GM21381 (cell line): ENCODE measurements around the gene CSTA.
"Not testable (repeated sequence)": the region's sequence is repeated elsewhere in the genome, so short reads cannot be mapped to it uniquely, and the experiment has no call there.

Experiments used
- ATAC-seq: cut with Tn5 transposase; IDR thresholded peaks from one replicate; pipeline ENCODE4 v1.9.1; 2021; ENCODE audit warnings: mild to moderate bottlenecking, moderate library complexity; ENCODE audit not compliant: unreplicated experiment

CSTA gene

DNA sequence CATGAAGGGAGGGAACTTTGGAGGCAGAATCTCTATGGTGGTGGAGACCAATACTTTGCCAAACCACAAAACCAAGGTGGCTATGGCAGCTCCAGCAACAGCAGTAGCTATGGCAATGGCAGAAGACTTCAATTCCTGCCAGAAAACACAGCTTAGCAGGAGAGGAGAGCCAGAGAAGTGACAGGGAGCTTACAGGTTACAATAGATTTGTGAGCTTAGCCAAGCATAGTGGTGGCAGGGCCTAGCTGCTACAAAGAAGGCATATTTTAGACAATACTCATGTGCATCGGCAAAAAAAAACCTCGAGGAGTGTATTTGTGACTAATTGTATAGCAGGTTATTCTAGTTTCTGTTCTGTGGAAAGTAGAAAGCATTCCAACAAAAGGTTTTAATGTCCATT lies 6.4 kb upstream of the CSTA start:
- ATAC-seq = no peak

DNA sequence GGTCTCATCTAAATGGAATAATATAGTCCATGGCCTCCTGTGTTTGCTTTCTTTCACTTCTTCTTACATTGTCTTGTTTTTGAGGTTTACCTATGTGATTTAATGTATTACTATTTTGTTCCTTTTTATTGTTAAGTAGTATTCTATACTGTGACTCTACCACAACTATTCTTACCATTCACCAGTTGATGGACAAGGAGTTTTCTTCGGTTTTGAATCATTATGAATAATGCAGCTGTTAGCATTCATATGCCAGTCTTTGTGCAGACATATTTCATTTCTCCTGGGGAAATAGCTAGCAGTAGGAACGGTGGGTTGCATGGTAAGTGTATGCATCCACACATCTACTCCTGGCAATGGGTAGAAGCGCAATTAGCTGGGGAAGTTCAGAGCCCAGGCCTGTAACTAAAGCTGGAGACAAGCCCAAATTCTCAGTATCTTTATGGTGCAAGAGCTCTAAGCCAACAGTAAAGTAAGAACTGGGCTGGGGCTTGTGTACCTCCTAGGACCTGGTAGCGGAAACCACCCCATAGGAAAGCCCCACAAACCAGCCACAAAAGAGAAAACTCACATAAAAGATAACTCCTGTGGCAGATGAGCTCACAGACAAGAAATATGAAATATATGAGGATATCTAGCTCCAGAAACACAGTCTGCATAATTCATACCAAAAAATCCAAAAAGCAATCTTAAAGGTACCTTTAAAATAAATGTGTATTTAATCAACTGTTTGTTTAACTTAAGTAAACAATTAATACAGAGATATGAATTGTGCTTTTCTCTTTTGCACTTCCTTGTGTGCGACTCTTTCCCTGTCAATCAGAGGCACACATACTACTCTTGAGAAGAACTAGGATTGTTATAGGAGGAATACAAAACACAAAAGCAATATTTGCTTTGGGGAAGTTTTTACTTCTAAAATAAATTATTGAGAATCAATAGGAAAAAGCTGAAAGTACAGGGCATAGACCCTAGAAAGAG lies 2.7 kb upstream of the CSTA start:
- ATAC-seq = no peak

DNA sequence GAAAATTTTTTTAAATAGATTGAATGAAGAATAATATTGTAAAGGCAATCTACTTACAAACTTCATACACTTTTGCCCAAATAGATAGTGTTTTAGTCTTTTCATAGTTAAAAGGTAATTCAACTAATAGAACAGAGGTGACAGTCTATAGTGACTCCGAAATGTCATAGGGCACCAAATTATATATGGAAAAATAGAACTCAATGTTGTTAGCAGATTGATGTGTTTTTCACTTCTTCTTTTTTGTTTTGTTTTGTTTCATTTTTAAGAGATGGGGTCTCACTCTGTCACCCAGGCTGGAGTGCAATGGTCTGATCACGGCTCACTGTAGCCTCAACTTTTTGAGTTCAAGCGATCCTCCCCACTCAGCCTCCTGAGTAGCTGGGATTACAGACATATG lies 721 bp downstream of the CSTA start:
- ATAC-seq = no peak

DNA sequence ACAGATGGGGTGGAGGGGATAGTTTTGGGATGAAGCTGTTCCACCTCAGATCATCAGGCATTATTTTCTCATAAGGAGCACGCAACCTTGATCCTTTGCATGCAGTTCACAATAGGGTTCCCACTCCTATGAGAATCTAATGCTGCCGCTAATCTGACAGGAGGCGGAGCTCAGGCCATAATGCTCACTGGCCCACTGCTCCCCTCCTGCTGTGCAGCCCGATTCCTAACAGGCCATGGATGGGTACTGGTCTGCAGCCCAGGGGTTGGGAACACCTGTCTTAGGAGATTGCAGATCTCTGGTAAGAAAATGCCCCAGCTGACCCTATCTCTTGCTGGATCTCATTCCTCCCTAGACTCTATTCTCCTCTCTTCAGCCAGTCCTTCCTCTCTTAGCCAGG lies 6.8 kb downstream of the CSTA start:
- ATAC-seq = no peak

DNA sequence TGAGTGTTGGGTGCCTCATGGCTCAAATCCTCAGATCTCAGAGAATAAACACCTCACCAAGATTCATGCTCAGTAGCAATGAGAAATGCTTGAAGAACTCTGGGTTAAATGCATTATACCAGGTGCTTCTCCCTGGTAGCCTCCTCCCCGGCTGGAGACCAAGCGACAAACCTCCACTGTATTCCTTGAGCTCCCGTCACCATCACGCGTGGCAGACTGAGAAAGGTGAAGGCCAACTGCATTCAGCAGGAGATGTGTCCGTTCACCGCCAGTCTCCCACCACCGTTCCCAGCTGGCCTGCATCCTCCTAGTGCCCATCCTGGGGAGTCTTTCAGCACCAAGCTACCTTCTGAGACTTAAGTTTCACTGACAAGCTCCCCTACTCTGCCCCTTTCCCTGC lies 7.5 kb downstream of the CSTA start:
- no peak for ATAC-seq

DNA sequence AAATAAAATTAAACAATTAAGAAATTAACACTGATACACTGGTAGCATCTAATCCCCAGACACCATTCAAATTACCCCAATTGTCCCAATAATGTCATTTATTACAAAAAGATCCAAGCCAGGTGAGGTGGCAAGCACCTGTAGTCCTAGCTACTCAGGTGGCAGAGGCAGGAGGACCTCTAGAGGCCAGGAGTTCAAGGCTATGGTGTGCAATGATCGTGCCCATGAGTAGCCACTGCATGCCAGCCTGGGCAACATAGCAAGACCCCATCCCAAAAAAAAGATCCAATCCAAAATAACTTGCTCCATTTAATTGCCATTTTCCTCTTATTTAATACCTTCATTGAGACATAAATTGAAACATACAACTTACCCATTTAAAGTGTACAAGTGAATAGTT lies 17.8 kb downstream of the CSTA start:
- ATAC-seq = no peak

DNA sequence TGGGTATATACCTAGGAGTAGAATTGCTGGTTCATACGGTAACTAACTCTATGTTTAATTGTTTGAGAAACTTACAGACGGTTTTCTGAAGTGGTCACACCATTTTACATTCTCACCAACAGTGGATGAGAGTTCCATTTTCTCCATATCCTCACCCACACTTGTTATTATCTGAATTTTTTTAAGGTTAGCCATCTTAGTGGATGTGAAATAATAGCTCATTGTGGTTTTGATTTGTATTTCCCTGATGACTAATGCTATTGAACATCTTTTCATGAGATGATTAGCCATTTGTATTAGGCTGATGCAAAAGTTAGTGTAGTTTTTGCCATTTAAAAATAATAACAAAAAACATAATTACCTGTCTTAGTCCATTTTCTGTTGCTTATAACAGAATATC lies 18.6 kb downstream of the CSTA start:
- ATAC-seq = no peak

DNA sequence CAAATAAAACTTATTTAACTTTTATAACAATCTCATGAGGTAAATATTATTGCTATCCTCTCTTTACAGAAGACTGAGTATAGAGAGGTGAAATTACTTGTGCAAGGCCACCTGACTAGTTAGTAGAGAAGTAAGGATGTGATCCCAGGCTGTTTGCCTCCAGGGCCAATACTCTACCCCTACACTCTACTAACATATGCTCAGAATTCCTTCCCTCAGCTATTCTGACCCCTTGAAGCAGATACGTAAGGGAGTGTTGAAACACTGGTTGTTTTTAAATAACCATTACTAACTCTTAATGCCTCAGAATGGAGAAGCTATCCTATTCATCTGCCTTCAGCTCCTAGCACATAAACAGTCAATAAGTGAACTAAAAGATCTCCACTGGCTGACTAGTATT lies 24.1 kb downstream of the CSTA start:
- no peak for ATAC-seq

DNA sequence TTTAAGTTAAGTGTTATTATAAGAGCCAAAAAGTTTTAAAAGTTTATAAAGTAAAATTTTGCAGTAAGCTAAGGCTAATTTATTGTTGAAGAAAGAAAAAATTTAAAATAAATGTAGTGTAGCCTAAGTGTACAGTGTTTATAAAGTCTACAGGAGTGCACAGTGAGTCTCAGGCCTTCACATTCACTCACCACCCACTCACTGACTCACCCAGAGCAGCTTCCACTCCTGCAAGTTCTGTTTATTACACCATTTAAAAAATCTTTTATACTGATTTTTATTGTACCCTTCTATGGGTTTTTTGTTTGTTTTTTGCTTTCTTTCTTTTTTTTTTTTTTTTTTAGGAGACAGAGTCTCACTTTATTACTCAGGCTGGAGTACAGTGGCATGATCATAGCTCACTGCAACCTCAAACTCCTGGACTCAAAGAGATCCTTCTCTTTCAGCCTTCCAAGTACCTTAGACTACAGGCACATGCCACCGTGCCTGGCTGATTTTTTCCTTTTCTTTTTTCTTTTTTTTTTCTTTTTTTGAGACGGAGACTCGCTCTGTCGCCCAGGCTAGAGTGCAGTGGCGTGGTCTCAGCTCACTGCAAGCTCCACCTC lies 25.9 kb downstream of the CSTA start:
- ATAC-seq = no peak

DNA sequence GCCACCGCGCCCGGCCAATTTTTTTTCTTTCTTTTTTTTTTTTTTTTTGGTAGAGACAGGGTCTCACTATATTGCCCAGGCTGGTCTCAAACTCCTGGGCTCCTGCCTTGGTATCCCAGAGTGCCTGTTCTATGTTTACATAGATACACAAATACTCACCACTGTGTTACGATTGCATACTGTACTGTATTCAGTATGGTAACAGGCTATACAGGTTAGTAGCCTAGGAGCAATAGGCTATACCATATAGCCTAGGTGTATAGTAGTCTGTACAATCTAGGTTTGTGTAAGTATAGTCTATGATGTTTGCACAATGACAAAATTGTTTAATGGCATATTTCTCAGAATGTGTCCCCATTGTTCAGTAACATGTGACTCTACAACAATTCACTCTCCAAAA lies 26.6 kb downstream of the CSTA start:
- ATAC-seq = no peak

DNA sequence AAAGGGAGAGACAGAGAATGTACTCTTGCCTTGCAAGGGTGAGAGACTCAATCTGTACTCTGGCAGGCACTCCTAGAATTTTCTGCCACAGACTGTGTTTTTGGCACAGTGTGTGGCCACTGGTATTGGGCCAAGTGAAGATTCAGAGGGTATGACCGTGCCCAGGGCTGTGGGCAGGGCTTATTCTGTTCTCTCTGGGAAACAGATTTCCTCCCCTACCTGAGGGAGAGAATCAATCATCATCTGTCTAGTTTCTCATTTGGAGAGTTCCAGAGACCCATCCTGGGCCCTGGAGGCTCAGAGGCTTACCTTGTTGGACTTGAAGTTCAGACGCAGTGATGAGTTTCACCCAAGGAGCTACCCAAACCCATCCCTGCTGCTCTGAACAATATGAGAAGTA lies 28.2 kb downstream of the CSTA start:
- ATAC-seq = no peak

DNA sequence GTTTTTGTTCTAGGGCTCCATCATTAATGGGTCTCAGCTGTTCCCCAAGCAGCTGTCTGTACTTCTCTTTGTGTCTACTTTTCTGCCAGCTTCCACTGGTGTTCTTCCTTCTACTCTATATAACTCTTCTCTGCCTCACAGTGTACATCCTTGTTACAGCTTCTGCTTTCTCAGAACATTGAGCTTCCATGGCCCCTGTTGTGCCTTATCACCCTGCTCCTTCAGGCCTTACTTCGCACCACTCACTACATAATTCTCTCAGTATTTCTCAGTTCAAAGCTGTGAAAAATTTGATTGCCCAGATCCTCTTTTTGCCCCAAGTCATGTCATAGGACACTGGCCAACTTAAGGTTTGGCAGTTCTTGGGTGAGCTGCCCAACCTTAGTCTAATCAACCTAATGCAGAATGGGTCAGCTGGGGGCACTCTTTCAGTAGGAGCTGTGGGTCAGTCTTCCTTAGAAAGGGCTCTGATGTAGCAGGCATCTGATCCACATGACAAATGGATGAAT lies 28.9 kb downstream of the CSTA start:
- ATAC-seq = no peak

DNA sequence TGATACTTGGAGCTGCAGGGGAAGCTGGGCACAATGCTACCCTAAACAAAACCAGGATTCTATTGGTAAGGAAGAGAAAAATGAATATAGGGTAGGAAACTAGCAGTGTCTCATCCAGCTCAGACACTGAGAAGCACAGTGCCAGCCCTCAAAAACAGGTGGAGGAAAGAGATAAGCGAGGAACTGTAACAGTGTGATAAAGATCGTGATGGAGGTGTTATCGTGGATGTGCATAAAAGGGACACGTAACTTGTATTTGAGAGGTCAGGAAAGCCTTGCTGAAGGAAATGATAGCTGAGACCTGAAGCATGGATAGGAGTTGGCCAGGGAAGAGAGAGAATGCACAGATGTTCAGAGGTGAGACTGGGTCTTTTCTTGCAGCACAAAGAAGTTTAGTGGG lies 30.6 kb downstream of the CSTA start:
- no peak for ATAC-seq

DNA sequence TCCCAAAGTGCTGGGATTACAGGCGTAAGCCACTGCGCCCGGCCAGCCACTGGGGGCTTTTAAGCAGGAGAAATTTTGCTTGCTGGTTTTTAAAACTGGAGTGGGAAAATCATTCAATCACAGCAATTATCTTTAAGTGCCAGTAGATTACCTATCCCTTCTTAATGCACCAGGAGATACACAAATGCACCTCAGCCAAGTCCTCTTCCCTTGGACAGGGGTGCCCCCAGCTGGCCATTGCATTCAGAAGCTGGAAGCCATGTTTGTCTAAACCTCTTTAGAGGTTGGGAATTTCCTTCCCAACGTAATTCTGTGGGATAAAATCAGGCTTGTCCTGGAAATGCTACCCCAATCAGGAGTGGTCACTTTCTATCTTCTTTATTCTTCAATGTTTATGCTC lies 31.4 kb downstream of the CSTA start:
- ATAC-seq = no peak

DNA sequence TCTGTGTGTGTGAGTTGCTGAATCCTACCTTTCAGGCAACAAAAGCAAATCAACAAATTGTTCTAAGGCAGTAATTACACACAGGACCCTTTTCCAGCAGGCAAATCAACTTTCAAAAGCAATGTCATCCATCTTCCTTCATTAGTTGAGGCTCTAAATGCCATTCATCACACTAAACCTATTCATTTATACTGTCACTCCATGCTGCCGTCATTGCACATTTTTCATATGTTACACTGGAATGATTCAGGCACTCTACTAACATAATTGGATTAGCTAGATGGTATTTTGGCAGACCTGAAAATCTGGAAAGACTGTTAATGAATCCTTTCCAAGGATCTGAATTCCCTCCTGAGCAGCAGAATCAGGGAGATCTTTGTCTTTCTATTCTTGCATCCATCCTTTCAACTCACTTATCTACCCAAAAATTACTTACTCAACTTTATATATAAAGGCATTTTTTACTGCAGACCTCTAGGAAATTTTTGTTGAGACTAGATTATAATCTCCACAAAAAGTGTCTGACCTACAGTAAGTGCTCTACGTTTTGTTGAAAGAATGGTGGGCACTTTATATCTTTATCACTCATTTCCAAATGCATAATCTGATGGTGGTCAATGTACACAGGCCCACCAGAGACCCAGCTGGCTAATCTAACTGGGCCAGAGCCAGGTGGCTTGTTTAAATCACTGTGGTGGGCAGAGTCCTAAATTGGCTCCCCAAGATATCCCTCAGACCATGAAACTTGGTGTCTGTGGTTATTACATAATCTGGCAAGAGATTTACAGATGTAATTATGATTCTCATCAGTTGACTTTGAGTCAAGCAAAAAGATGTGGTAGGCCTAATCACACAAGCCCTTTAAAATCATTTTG lies 33.0 kb downstream of the CSTA start:
- ATAC-seq = no peak

DNA sequence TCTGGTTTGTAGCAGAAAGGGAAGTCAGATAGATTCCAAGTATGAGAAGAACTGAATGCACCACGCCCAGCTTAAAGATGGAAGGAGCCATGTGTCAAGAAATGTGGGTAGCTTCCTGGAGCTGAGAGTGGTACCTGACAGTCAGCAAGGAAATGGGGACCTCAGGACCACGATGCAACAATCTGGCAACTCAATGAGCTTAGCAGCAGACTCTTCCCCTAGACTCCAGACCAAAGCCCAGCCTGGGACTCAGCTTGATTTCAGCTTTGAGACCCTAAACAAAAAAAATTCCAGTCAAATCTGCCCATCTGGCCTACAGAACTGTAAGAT lies 33.6 kb downstream of the CSTA start:
- ATAC-seq = no peak

DNA sequence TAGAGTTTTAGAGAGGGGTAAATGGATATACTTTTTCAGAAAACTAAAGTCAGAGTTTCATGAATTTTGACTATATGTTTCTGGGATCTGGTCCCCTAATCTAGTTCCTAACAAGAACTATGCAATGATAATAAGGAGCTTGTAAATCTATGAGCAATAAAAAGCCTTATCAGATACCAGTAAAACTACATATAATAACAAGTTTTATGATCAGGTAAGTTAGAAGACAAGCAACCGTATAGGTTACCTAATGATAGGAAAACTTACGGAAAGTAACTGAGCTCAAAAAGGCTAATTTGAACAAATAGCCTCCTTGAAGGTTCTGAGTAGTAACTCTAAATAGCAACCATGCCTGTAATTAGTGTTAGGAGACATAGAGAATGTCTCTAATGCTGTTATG lies 37.0 kb downstream of the CSTA start:
- no peak for ATAC-seq

DNA sequence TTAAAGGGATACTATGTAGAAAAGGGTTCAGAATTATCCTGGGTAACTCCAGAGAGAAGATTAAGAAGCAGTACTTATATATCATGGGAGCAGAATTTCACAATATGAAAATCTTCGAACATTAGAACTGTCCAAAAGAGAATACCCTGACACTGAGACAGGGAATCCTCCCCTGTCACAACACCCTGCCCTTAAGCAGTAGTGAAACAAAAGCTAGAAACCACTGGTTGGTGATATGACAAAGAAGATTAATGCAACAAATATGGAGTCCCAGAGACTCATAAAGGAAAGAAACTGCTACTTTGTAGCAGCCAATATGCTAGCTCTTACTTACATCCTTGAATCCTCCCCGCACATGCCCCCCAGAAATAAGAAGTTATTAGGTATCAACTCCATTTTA lies 39.4 kb downstream of the CSTA start:
- ATAC-seq = no peak

DNA sequence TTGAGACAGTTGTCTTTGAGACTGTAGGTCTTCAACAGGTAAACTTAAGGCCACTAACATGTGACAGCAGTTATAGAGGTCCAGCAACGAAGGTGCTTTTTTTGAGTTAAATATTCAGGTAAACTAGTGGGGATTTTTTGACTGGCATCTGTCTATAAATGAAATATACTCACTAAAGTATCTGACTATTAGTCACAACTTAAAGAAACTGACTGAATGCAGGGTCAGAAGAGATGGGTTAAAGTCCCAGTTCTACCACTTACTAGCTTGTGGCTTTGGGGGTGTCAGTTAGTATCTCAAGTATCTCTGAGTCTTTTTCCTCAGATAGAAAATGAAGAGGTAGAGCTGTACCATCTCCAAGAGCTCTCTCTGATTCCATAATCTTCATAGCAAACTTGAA lies 40.0 kb downstream of the CSTA start:
- ATAC-seq = no peak

DNA sequence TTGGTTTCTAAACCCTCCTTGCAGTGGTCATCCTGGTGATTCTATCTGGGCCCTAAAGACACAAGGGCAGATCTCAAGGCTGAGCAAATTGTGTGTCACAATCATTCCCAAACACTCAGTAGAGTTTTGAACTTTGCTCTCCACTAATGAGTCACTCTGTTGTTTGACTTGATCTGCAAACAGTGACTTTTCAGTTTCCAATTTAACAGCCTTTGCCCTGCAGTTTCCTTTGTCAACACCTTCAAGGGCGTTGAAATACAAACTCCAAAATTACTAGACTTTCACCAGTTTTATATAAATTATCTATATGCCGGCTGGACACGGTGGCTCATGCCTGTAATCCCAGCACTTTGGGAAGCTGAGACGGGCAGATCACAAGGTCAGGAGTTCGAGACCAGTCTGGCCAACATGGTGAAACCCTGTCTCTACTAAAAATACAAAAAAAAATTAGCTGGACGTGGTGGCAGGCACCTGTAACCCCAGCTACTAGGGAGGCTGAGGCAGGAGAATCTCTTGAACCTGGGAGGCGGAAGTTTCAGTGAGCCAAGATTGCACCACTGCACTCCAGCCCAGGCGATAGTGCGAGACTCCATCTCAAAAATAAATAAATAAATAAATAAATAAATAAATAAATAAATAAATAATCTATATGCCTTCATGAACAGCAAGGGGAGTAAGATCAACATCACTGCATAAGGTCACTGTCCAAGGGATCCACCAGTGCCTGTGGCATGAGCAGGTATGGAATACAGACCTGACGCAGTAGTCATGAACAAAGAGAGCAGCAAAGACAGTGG lies 40.7 kb downstream of the CSTA start:
- ATAC-seq = not testable (repeated sequence)

DNA sequence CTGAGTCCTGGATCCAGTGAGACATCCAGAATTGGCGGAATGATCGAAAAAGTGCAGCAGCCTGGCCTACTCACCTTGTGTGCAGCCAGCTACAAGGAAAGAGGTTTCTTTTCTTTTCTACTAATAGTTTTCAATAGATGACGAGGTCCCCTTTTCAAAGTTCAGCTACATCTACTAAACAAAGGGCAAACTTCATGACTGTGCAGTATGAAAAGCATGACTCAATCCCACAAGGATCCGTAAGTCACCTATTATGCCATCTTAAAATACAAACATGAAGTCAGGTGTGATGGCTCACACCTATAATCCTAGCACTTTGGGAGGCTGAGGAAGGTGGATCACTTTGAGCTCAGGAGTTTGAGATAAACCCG lies 41.3 kb downstream of the CSTA start:
- no peak for ATAC-seq
